HG02678 (cell line): ENCODE data around the gene ATRN.

Experiments
- ATAC-seq: cut with Tn5 transposase; IDR thresholded peaks from one replicate; pipeline ENCODE4 v1.9.1; 2021; ENCODE audit warnings: mild to moderate bottlenecking, moderate library complexity; ENCODE audit not compliant: unreplicated experiment

The ATRN gene

GRCh38 chr20:3616250-3616649, 145.4 kb downstream of the ATRN start:
- no peak for ATAC-seq

GRCh38 chr20:3621111-3621510, 150.3 kb downstream of the ATRN start:
- ATAC-seq, result no peak

DNA sequence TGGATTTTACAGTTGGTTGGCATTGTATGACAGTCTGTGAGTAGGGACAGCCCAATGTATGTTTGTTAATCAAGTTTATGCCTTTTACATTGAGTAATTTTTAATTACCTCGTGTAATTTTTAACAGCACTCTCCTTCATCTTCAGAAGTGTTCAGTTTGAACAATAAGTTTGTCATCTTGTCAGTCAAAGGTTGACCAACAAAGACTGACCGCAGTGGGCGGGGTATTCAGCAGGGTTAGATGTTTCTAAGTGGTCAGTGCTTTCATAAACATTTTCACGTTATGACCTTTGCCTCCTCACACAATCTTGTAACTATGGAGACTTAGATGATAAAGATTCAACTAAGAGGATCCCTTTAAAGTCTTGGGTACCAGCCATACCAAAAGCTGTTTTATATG, 151.6 kb downstream of the ATRN start:
- ATAC-seq, result no peak

DNA sequence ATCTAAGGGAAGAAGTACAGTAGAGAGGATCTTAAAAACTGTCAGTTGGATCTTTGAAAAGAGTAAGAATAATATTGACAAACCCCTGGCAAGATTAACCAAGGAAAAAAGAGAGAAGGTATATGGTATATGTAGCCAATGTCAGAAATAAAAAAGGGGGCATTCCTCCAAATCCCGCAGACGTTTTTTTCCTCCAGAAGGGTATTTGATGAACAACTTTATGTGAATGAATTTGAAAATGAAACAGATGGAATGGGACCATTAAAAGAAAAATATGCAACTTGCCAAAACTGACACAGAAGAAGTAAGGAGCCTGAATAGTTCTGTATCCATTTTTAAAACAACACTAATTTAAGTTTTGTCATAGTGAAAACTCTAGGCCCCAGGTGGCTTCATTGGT, 156.7 kb downstream of the ATRN start:
- no peak for ATAC-seq

DNA sequence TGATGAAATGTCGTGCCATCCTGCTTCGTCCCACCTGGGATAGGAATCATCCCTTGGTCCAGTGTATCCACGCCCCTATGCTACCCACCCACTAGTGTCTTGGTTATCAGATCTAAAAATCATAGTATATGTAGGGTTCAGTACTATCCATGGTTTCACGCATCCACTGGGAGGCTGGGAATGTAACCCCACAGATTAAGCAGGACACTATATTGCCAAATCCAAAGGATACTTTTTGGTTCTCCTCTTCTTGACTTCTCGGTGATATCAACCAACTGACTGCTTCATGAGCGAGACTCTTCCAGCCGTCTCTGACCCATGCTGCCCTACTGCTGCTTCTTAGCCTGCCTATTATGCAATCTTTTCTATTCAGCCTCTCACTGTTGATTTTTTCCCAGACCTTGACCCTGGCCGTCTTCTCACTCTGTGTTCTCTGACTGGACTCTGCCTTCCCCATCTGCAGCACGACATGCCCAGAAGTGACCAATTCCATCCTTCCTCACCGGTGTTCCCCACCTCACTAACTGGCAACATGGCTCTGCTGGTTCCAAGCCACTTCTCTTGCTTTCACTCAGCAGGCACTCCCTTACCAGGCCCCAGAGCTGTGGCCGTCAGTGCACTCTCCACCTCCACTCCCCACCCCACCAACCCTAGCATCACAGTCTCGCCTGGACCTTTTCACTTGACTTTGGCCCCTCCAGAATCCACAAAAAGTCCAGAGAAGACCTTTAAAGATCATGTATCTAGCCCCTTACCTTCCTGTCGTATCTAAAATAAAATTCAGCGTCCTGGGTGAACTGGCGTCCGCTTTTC, 157.9 kb downstream of the ATRN start:
- ATAC-seq, result no peak

- ATAC-seq, result no peak
Measured at GRCh38 chr20:3629893-3630292, 159.1 kb downstream of the ATRN start.

DNA sequence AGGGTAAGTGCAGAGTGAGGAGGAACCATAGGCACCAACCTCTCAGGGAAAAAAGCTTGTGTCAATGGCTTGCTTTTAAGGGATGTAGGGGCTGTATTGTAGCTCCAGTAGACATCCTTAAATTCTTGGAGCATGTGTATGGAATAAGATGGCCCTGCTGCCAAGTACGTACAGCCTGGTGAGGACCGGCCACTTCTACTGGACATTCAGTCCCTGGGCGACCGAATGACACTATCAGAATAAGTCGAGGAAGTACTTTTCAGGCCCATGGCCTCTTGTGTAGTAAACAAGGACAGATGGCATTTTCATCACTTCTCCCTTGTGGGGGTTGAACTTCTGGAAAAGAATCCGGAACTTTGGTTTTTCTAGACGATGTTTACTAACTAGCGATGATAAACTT, 159.6 kb downstream of the ATRN start:
- ATAC-seq, result no peak

- no peak for ATAC-seq
Measured at GRCh38 chr20:3631534-3631933, 160.7 kb downstream of the ATRN start.

DNA sequence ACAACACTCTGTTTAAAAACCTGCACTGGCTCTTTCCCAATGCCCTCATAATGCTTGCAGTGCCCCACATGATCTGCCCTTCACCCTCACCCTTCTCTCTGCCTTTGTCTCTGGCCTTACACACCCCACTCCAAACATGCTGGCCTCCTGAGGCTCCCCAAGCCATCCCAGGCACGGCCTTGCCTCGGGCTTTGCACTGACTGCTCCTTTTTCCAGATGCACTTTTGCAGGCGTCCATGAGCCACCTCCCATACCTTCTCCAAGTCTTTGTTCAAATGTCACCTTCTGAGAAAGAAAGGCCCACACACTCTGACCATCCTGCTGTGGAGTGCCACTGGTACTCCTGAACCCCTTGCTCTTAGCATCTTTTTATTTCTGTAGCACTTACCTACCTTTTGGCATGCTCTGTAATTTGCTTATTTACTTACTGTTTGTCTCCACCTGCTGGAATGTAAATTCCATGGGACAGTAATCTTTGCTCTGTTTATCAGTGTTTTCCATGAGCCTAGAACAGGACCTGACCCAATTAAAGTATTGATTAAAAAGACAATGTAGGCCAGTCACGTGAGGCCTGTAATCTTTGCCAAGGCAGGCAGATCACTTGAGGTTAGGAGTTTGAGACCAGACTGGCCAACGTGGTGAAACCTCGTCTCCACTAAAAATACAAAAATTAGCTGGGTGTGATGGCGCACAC, 161.6 kb downstream of the ATRN start:
- ATAC-seq, result no peak

GRCh38 chr20:3633913-3634478, 163.2 kb downstream of the ATRN start:
- no peak for ATAC-seq

DNA sequence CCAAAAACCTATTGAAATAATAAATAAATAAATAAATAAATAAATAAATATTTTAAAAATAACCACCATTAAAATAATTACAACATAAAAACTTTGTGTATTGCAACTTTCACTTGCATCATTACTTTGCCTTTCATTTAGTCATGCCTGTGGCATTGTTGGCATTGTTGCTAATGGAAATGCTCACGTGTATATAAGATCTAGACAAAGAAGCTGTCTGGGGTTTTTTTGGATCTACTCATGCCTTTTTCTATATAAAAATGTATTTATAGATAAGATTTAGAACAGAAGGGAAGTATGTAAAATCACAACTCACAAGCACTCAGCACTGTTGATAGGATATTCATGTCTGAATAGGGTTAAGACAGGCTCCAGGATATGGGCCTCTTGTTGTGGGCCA, 164.5 kb downstream of the ATRN start:
- ATAC-seq, result no peak

DNA sequence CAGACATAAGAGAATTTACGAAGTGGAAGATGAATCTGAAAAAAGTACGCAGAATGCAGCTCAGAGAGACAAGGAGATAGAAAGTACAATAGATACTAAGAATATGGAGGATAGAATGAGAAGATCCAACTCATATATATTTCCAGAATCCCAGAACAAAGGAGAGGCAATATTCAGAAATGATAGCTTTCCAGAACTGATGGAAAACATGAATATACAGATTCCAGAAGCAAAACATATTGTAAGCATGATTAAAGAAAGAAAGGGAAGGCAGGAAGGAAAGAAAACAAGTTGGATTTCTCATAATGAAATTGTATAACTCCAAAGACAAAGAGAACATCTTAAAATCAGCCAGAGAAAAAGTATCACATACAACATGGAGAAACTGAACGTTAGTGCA, 169.4 kb downstream of the ATRN start:
- ATAC-seq, result no peak

DNA sequence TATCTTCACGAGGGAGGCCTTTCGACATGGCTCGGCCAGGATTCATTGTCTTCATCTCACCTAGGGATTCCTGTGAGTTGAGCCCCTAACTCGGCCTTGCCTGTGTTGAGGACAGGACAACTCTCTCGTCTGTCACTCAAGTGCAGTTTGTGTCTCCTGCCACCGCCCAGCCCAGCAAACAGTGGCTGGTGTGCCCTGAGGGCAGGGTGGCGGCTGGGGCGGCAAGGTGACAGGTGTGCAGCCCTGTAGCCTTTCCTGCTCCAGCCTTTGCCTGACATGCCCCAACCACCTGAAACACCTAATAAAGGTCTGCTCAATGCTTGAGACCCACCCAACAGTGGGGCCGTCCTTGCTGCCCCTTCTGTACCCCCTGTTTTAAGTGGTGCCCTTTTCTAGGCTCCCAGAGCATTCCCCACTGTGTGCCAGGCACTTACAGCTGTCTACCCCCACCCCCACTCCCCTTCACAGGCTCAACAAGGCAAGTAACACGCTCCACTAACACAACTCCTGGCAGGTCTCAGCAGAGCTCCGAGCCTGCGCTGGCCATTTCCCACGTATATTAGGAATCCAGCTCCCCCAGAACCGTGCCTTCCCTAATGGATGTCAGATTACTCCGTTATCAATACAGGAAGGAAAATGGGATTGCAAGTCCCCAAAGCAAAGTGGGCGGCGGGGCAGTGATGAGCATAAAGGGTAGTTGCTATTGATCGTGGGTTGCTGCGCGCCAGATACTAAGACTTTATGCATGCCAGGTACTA, 174.7 kb downstream of the ATRN start:
- no peak for ATAC-seq

- ATAC-seq, result no peak
Measured at GRCh38 chr20:3646067-3646440, 175.2 kb downstream of the ATRN start.

DNA sequence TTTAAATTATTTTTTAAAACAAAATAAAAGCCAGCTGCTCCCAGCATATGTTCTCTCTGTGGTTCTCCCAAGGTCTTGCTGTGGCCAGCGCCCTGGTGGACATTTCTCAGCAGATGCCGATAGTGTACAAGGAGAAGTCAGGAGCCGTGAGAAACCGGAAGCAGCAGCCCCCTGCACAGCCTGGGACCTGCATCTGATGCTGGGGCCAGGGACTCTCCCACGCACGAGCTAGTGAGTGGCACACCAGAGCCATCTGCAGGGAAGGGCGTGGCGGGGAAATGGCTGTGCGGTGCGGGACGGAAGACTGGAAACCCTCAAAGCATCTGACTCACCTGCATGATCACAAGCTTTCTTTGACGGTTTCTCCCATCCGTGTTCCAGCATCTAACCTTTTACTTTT, 175.8 kb downstream of the ATRN start:
- ATAC-seq, result no peak

- ATAC-seq, result no peak
Measured at GRCh38 chr20:3647473-3647872, 176.7 kb downstream of the ATRN start.

DNA sequence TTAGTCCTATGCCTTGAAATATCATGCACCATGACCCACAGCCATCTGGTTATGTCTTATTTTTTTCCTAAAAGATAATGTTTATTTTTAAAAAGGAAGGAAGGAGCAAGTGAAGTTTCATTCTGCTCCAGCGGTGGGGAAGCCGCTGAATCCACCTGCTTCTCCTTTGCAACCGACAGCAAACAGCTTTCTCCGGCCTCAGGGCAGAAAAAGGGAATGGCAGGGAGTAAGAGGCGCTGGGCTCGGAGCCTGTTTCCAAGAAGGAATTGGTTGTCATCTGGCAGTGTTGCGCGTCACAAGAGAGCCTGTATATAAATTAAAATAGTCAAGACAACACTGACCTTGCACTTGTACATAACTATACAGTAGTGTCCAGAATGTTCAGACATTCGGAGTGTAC, 178.1 kb downstream of the ATRN start:
- no peak for ATAC-seq

GRCh38 chr20:3651204-3651962, 180.6 kb downstream of the ATRN start:
- ATAC-seq, result no peak

- no peak for ATAC-seq
Measured at GRCh38 chr20:3652221-3652620, 181.4 kb downstream of the ATRN start.

- no peak for ATAC-seq
Measured at GRCh38 chr20:3652676-3653596, 182.1 kb downstream of the ATRN start.
